Choroid plexus epithelial cell (primary cell): ENCODE data around the gene COL7A1.

Source experiments
- DNase-seq: peaks from one replicate; pipeline ENCODE4 v3.0.0-alpha.2; 2010; ENCODE audit warnings: low read depth
- H3K4me3 ChIP-seq: 2 replicates; pipeline ENCODE4 v1.5.1; 2011; ENCODE audit warnings: low read depth, mild to moderate bottlenecking, control low read depth, low read length, moderate library complexity
- CTCF ChIP-seq: conservative IDR thresholded peaks from 2 replicates; pipeline ENCODE4 v1.5.1; 2011; ENCODE audit warnings: low read depth, mild to moderate bottlenecking, control low read depth, inconsistent platforms, low read length, moderate library complexity

The COL7A1 gene

GRCh38 chr3:48635222-48636021 is 40.3 kb upstream of the COL7A1 start, which contains the start of gene SLC26A6:
Gene SLC26A6, minus strand, starts transcription at chr3:48635461. Its CDS starts 68 bp downstream, at chr3:48635393.
- peak; percentile 79 for TF ChIP-seq CTCF
- peak; percentile 98 for DNase-seq

GRCh38 chr3:48634661-48635221 is 39.6 kb upstream of the COL7A1 start:
- peak; percentile 49 for DNase-seq
- H3K4me3 ChIP-seq, result peak overlapping the region; percentile 96
- TF ChIP-seq CTCF, result no peak

More at GRCh38 chr3:48635222-48636021, 40.3 kb upstream of the COL7A1 start, which contains the start of gene SLC26A6:
- H3K4me3 ChIP-seq, result peak within 1 kb of the TSS; percentile 96

GRCh38 chr3:48633743-48634142 is 38.6 kb upstream of the COL7A1 start:
- TF ChIP-seq CTCF, result no peak
- no peak for DNase-seq
- peak overlapping the region; percentile 30 for H3K4me3 ChIP-seq

GRCh38 chr3:48633256-48633655 is 38.1 kb upstream of the COL7A1 start:
- no peak overlapping the region for H3K4me3 ChIP-seq
- DNase-seq, result no peak
- TF ChIP-seq CTCF, result no peak

GRCh38 chr3:48631516-48632448 is 36.7 kb upstream of the COL7A1 start:
- no peak for DNase-seq
- no peak for TF ChIP-seq CTCF
- no peak overlapping the region for H3K4me3 ChIP-seq

GRCh38 chr3:48630833-48631232 is 35.7 kb upstream of the COL7A1 start:
- no peak for DNase-seq
- no peak overlapping the region for H3K4me3 ChIP-seq
- no peak for TF ChIP-seq CTCF
